Stimulated activated CD8-positive, alpha-beta memory T cell treated with anti-CD3 and anti-CD28 coated beads, Interleukin-7, amount 100 ng/mL, for 24 hours (primary cell): ENCODE measurements around the gene PIK3C3.

Experiments used
- DNase-seq: peaks from one replicate; pipeline ENCODE4 v3.0.0-alpha.2; 2020; ENCODE audit warnings: low read depth

Gene PIK3C3

GRCh38 chr18:42131066-42131929, 176.3 kb downstream of the PIK3C3 start:
- DNase-seq, result no peak

GRCh38 chr18:42131930-42132244, 176.9 kb downstream of the PIK3C3 start:
- DNase-seq, result no peak
